ENCODE measurements around the gene CRPPA.
"Not testable (repeated sequence)": the region's sequence is repeated elsewhere in the genome, so short reads cannot be mapped to it uniquely, and the experiment has no call there.

The CRPPA gene

DNA sequence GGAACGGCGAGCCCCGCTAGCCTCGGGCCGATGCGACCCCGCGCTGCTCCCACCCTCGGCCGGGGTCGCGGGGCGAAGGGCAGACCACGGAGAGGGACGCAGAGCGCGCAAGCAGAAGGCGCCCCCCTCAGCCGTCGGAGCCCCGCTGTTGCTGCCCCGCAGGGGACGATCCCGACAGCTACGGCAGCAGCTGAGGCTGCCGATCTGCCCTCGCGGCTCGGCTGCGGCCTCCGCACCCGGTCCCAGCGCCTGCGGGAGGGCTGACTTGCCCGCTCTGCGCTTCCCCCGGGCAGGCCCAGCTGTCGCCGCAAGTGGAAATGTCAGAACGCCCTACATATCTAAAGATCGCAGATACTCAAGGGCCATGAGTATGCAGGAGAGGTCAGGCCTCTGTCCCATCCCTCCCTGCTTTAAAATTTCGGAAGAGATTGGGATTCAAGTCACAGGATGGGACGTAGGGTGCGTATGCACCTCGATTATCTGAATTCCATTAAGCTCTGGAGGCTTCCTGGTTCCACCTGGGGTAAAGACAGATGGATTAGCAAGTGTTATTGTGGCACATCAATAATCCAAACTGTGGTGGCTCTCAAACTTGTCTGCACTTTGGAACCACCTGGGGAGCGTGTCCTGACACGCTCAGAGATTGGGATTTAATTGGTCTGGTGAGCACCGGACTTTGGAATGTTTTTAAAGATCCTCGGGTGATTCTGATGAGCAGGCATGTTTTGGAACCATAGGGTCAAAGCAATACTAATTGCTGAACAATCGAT, at the start of gene CRPPA:
CRPPA (minus strand) TSS at position 206 of the 770 bp plus-strand sequence. CDS start 216 bp downstream, outside the sequence.
- DNase-seq (ENCODE audit: low read depth in 2 of 2): no peak

DNA sequence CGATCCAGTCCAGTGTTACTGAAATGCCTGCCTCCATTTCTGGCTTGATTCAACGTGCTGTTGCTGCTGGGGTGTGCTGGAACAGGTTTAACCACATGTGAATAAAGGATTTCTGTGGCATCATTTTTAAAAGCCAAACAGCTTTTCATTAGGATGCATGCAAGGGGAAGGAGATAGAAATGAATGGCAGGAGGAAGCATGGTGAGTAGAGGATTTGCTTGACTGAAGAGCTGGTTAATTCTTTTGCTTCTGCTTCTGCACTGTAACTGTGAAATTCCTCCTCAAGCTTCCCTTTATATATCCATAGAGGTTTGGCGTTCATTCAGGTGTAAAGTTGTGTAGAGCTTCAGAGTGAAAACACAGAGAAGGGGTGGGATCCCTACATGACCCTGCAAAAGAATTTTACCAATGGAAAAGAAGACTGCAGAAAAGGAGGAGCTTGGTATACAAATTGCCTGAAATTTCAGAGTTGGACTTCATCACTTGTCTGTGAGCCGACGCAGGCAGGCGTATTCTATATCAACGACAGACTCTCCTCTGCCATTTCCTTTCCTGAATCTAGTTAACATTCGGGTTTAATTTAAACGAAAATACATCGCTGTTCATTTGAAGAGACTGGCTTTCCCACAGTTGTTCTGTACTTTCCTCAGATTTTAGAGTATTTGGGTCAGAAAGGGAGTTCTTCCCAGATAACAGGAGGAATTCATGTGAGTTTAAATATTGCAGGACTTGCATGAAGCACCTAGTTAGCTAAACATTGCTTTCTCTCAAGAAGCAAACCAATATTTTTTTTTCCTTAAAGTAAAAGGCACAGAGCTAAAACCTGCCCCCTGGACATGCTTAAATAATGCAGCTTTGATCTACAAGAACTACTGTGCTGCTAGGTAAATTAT, 44.4 kb upstream of the CRPPA start, which contains the start of gene SOSTDC1:
SOSTDC1 (minus strand) TSS at position 270 of the 893 bp plus-strand sequence; CDS start at position 200, 70 bp downstream.
- DNase-seq (ENCODE audit: low read depth in 2 of 2): no peak

DNA sequence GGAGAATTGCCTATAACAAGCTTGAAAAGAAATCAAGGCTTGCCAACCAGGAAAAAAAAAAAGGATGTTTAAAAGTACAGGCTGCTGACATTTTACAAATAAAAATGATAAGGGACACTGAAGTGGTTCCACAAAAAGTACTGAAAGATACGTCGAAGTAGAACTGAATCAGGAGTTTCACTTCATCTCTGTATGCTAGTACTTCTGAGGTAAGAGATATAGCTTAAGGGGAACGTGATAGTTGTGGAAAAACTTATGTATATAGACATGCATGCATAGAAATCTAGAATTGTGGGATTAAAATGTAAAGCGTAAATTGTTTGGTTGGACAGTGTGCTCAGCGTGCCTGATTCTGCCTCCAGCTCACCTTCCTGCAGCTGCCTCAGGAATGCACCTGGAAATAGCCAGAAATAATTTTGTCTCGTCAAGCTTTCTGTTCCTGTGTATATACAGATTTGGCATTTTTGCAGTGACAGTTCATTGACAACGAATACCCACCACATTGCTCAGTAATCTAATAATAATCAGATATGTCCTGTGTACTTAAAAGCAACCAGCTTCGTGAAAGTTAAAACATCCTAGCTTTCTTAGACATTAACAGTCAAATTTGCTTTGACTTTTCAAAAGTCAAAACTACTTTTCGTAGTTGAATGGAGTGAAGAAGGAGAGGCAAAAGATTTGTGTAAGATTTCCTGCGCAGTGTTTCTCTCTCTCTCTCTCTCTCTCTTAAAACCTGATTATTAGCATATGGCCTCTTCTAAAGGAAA, 42.8 kb upstream of the CRPPA start:
- DNase-seq (ENCODE audit: low read depth in 2 of 2): no peak

DNA sequence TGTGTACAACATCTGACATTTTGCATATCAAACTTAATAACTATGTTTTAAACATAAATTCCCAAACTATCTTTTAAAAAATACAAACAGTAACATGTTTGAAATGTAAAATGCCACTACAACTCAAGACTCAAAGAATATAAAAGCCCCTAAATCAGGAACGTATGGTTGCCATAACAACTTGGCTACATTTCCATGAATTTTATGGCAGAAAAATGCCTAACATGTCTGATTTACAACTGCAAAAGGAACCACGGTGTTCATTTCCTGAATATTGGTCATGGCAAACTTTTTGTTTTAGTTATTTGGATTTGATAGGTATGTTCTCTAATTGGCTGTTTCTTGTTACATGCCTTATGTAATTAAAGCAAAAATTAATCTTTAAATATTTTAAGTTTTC, 42.2 kb upstream of the CRPPA start:
- no peak for DNase-seq (ENCODE audit: low read depth in 2 of 2)

DNA sequence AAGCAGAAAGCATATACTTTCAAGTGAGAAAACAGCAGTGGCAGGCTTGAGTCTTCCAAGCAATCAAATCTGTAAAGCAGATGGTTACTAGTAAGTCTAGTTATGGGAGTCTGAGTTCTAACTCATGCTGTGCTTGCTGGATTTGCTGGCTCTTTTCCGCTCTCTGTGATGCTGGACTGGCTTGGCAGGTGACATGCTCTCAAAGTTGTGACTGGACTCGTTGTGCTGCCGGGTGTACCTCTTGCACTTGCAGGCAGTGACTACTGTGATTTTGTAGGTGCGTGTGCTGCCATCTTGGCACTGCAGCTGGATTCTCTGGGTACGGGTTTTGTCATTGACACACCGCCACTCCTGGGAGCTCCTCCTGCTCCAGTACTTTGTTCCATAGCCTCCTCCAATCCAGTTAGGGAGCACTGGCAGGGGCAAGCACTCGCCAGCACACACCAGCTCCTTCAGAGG, 41.1 kb upstream of the CRPPA start:
- no peak for DNase-seq (ENCODE audit: low read depth in 2 of 2)

DNA sequence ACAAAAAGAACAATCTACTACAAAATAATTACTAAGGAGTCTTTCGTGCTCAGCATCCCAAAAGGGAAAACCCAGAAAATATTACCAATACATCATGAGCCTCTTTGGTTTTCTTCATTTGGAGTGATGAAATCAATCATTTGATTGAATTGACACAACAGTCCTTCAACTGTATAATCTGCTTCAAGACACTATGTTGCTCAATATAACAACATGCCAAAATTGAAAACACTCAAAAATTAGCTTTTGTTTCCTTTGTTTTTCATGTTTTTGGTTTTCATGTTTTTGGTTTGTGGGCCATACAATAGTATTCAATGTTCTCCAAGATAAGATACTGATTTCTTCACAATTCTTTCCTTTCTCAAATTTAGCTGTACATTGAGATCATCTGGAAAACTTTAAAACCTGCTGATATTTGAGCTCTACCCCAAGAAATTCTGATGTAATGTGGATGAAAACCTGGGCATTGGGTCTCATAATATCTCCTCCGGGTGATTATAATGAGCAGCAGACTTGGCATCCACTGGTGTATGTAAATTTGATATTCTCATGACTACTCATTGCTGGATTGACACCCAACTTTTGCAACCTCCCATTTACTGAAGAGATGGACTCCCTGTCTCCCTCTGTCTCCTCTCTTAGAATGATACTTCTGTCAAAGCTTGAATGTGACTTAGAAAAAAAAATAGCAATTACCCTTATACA, 39.6 kb upstream of the CRPPA start:
- DNase-seq (ENCODE audit: low read depth in 2 of 2): no peak

DNA sequence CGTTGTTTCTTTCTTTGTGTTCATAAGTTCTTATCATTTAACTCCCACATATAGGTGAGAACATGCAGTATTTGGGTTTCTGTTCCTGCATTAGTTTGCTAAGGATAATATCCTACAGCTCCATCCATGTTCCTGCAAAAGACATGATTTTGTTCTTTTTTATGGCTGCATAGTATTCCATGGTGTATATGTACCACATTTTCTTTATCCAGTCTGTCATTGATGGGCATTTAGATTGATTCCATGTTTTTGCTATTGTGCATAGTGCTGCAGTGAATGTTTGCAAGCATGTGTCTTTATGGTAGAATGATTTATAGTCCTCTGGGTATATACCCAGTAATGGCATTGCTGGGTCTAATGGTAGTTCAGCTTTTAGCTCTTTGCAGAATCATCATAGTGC, 35.0 kb upstream of the CRPPA start:
- DNase-seq (ENCODE audit: low read depth in 2 of 2): not testable (repeated sequence)

DNA sequence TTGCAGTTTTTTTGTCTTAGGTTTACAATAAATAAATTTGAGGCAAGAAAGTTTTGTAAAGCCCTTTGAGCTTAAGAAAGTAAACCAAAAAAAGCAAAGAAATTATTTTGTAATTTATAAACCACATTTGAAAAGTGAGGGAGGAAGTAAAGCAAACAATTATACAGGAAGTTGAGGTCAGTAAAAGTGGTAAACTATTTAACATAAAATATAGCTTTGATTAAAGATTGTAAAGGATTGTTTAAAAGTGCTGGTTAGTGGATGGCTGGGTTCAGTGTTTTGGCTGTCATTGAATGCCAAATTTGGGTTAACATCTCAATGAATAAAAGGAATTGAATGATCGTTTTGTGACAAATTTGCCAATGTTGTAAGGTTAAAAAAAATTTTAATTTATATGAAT, 34.3 kb upstream of the CRPPA start:
- DNase-seq (ENCODE audit: low read depth in 2 of 2): no peak

DNA sequence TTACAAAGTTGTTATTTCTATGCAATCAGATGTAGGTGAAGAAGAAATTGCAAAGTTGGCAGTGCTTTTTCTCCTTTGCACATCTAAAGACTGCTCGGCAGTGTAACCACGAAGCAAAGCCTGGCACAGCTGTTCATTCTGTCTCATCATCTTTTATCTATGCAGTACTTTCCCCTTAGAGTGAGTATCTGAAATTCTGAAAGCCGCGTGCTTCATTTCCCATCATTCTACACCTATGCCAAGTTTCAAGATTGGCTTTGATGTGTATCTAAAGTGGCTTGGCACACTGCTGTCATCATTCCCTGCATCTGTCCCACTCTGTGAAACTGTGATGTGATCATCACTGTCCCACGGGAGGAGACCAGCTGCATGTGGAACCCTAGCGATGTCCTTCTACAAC, 29.0 kb upstream of the CRPPA start:
- no peak for DNase-seq (ENCODE audit: low read depth in 2 of 2)

DNA sequence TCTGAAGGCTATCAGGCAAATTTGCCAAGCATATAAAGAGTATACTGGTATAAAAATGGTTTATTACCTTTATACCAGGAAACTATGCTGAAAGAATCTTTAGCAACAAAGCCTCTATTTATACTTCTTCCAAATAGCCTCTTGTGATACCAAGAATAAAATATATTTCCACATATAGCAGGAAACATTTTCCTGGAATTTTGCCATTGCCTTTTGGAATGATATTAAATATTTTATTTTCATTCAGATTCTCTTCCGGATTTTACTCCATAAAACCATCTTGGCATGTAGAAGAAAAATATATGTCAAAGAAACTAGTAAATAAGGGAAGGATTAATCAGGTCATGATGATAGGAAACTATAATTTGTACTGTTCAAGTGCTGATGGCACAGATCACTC, 26.5 kb upstream of the CRPPA start:
- no peak for DNase-seq (ENCODE audit: low read depth in 2 of 2)

DNA sequence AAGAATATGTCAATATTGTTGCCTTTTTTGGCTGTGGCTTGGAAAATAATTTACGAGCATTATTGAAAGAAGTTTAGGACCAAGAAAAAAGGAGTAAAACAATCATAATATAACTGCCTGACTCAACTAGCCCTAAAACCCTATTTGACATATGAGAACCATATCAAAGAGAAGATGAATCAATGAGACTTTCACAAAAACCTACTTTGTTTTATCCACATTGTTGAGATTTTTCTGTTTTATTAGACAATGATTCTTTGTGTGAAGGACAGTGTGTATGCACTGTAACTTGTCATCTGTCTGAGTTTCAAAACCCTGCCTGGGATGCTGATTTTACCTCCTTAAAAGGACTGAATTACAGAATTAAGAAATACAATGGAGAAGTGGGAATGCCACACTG, 25.2 kb upstream of the CRPPA start:
- DNase-seq (ENCODE audit: low read depth in 2 of 2): no peak

DNA sequence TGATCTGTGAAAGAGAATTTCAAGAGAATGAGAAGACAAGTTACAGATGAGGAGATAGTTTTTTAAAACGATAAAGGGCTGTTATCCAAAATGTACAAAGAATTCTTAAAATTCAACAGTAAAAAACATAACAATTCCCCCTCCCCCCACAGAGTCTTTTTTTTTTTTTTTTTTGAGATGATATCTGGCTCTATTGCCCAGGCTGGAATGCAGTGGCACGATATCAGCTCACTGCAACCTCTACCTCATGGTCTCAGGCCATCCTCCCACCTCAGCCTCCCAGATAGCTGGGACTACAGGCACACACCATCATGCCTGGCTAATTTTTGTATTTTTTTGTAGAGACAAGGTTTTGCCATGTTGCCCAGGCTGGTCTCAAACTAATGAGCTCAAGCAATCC, 22.5 kb upstream of the CRPPA start:
- not testable (repeated sequence) for DNase-seq (ENCODE audit: low read depth in 2 of 2)

DNA sequence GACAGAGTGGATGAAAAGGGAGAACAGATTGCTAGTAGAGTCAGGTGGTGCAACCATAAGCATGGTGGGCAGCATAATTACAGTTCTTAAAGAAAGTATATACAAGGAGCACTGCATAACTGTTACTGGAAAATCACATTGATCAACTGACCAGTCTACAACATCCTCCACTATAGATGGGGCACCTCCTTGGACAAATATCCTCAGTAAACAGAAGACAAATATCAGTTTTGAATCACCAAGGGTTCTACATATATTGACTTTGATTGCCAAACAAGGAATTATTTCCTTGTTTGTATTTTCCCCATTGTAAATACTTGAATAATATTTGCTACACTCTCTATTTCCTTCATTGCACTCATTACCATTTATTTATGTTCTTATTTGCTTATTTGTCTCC, 17.6 kb upstream of the CRPPA start:
- DNase-seq (ENCODE audit: low read depth in 2 of 2): no peak

DNA sequence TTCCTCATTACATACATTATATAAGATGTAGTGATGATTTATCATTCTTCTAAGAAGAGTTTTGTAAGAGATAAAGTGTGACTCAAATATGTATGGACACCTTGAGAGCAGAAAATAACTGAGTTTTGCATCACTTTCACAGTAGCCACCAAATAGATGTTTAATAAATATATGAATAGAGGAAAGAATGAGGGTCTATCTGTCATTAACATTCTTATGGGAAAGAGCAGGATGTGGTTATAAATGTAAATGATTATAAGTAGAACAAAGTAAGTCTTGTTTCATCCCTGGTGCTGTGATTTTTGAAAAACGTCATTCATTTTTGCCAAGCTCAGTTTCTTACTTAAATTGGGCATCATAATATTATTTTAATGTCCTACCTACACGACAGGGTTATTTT, 15.0 kb upstream of the CRPPA start:
- no peak for DNase-seq (ENCODE audit: low read depth in 2 of 2)

DNA sequence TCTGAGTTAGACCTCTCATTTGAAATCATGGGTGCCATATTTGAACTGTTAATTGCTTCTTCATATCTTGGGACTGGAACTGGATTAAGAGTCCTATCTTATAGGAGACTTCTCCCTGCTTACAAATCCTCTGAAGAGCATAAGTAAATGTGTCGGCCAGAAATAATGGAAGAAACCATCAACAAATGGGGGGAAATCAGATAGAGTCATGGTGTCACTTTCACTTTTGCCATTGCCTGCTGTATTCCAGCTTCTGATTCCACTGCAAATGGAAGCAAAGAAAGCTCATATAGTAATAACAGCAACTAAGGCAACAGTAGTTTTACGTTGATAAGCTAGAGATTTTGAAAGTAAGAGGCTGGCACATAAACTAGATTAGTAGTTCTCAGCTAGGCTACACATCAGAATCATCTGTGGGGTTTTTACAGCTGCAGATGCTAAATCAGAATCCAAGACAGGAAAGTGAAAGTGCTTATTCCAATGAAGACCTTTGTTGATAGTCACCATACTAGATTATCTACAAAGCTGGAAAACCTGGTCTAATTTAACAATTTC, 12.3 kb upstream of the CRPPA start:
- no peak for DNase-seq (ENCODE audit: low read depth in 2 of 2)

DNA sequence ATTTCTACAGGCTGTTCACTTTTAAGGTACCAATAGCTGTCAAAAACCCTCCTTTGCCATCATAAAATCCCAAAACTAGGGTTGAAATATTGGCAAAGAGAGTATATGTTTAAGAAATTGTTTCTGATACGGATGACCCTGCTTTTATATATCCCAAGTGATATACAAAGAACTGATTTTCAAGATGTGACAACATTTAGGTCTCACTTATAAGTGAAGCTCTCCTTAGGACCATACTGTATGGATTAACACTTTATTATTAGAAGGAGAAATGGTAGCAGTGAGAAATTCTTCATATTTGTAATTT, 11.0 kb upstream of the CRPPA start:
- no peak for DNase-seq (ENCODE audit: low read depth in 2 of 2)

DNA sequence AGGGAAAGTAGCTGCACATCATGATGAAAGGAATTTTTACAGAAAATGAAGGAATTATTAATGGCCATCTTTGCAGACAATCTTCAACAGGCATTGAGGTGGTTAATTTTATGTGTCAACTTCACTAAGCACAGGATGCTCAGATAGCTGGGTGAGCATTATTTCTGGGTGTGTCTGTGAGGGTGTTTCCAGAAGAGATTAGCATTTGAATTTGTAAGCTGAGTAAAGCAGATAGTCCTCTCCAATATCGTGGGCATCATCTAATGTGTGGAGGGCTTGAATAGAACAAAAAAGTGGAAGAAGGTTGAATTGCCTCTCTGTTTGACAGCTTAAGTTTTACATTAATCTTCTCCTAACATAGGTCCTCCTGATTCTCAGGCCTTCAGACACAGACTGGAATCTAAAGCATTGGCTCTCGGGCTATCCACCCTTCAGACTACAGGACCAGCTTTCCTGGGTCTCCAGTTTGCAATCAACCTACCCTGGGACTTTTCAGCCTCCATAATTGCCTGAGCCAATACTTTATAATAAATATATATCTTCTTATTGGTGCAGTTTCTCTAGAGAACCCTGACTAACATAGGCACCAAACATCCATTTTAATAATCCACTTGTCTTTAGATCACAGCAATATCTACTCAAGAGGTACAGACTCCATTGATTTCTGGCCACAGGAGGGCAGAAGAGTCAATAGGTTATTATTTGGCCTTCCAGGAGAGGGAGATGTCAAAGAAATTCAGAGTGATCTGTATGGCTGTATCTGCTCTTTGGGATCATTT, 10.5 kb upstream of the CRPPA start:
- peak in 1 of 2 donors; percentile 10 for DNase-seq (ENCODE audit: low read depth in 2 of 2)

DNA sequence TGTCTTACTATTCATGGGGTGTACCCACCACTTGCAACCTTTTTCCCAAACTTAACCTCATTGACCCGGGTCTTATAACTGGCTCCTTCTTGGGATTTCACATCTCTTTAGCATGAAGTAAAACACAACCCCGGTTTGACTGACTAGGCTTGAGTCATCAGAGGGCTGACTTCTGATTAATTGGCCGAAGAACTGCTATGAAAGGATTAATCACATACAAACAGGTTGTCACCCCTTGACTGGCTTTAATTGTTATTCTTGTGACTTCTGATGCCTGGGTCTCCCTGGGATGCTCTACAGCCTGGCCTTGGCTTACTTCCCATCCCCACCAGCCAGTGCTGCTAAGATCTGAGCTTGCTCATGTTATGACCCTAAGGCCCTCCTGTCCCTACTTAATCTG, 8.8 kb upstream of the CRPPA start:
- no peak for DNase-seq (ENCODE audit: low read depth in 2 of 2)

DNA sequence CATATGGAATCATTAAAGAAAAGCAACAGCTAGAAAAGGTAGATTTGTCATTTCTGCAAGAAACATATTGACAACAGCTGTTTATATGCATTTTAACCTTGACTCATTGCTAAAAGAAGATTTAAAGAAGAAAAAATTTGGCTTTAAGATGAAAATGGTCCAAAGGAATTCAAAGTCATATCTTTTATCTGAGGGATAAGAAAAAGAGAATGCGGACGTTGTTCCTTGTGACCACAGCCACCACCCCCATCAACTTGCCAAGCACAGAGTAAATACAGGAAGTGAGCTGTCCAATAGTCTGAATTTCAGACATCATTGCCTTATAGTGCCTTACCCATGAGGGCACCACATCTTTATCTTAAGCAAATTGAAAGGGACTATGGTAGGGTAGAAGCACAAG, 7.3 kb upstream of the CRPPA start:
- DNase-seq (ENCODE audit: low read depth in 2 of 2): no peak

DNA sequence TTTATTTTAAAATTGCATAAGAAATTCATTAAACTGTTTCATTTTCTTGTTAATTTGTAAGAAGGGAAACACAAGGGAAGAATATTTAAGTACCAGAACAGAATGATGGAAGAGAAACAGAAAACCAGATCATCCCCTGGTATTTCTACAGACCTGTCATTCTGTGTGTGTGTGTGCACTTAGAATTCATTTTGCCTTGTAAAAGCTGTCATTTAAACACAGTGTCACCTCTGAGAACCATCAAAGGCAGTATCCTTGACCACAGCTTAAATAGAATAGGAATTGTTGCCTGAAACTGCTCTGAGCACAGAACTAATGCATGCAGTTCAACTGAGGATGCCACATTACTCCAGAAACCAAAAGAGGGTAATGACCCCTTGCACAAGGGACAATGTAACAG, 6.8 kb upstream of the CRPPA start:
- no peak for DNase-seq (ENCODE audit: low read depth in 2 of 2)

DNA sequence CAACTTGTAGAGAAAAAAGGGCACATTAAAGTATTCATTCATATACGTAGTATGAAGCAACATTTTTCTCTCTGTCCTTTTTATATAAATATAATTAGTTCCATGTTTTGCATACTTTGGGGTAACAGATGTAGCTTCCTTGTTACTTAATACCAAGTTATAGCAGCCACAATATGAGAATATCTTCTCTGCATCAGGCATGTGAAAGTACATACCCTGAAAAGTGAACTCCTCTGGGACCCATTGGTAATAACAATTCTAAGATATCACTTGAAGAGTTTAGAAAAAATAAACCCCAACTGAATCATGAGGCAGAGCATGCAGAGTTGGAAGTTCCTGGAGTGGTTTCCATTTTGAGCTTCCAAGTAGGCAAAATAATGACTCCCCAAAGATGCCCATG, 2.4 kb upstream of the CRPPA start:
- DNase-seq (ENCODE audit: low read depth in 2 of 2): no peak
